Frontal cortex (tissue), 4 donors: Measurements from ENCODE around the gene TMEM52. TPM values are rescaled to one million over a fixed set of nuclear protein-coding genes. Genes with fewer than 3 reads are reported as not detected.

ENCODE experiments used
- DNase-seq, 2 donors: peaks; one replicate each; pipeline ENCODE4 v3.0.0; 2012; ENCODE audit warnings: low spot score in 2 of 2
- FAIRE-seq: peaks from 2 replicates; lab custom pipeline; 2012; peaks lifted over from hg19 to GRCh38; lab: Jason Lieb, UNC
- total RNA-seq: library from RNA; depleted of rRNA; stranded (reverse); fragments of >200 nt; gene quantifications from one replicate; pipeline ENCODE4 v1.2.3, GENCODE V29; 2014
- donor health status: control.
- donor health status: control.
- donor health status: control.

Gene TMEM52
- total RNA-seq, 1 donor from 2014 or later = 1.6 TPM

DNA sequence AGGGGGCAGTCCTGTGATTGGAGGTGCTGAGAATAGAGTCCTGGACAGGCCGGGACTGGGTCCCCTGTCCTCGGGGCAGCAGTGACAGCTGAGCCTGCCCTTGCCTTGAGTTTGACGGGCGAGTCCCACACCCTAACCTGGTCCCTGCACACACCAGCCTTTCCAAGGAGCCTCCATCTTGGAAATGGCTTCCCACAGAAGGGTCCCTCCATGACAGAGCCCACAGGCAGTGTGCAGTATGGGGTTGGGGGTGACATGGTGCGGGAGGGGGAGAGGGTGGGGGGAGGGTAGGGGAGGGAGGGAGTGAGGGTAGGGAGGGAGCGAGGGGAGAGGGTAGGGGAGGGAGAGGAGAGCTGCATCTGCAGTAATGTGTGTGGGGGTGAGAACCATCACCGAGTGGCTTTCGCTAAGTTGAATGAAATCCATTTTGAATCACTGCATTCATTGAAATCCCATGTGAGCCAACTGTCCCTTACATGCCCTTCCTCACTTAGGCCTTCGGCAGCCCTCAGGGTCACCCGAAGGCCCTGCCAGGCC is 10.1 kb upstream of the TMEM52 start:
- no peak for DNase-seq
- no peak for FAIRE-seq

- DNase-seq (no peak), FAIRE-seq (no peak)
Measured at GRCh38 chr1:1928231-1929101, 9.4 kb upstream of the TMEM52 start.

DNA sequence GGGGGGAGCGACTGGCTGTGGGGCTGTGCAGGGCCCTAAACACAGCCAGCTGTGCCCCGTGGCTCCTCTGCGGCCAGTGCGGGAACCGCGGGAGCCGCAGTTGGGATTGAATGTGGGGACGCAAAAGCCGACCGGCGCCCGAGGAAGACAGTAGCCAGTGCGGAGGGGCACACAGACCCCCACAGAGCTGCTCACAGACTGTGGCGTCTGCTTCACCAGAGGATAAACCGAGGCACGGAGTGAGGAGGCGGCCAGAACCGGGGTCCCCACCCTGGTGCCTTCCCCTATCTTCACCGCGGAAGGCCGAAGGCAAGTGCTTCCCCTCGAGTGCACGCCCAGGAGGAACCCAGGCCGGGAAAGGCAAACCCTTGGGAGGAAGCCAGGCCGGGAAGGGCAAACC is 8.7 kb upstream of the TMEM52 start:
- no peak for FAIRE-seq
- DNase-seq = no peak

GRCh38 chr1:1926886-1927660 is 8.0 kb upstream of the TMEM52 start:
- FAIRE-seq (no peak), DNase-seq (no peak)

DNA sequence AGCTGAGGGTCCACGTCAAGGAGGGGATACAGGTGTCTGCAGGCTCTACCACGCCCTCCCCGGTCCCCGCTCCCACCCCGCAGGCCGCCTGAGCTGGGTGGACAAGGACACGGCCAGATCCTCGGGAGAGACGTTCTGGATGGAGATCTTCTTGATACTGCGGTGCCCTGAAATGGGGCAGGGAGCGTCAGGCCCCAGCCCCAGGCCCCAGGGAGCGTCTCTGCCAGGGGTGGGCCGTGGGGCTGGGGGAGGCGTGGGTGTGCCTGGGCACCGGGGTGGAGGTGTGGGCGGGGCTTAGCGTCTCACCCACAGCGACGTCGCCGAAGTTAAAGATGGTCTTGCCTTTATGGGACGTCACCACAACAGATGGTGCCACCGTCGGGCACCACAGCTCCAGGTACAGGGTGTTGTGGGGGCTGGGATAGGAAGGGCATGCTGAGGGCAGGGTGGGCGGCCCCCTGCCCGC is 7.3 kb upstream of the TMEM52 start:
- DNase-seq = no peak
- no peak for FAIRE-seq

GRCh38 chr1:1925437-1926345 is 6.6 kb upstream of the TMEM52 start:
- DNase-seq = no peak
- FAIRE-seq = no peak

GRCh38 chr1:1924849-1925248 is 5.8 kb upstream of the TMEM52 start:
- DNase-seq (no peak), FAIRE-seq (no peak)

DNA sequence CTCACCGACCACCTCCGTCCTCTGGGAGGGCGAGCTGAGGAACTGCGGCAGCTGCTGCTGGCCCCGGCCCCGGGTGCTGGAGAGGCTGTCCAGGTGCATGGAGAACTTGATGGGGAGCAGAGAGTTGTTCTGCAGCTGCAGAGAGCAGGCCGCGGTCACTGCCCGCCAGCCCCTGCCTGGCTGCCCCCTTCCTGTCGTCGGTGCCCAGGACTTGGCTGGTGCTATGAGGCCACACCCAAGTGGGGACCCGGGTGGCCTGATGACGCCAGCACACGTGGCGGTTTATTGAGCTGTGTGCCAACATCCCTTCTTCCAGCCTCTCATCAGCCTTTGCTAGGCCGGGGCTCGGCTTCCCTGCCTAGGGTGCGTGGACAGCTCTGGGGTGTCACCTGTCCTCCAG is 5.3 kb upstream of the TMEM52 start:
- DNase-seq (no peak), FAIRE-seq (no peak)

DNA sequence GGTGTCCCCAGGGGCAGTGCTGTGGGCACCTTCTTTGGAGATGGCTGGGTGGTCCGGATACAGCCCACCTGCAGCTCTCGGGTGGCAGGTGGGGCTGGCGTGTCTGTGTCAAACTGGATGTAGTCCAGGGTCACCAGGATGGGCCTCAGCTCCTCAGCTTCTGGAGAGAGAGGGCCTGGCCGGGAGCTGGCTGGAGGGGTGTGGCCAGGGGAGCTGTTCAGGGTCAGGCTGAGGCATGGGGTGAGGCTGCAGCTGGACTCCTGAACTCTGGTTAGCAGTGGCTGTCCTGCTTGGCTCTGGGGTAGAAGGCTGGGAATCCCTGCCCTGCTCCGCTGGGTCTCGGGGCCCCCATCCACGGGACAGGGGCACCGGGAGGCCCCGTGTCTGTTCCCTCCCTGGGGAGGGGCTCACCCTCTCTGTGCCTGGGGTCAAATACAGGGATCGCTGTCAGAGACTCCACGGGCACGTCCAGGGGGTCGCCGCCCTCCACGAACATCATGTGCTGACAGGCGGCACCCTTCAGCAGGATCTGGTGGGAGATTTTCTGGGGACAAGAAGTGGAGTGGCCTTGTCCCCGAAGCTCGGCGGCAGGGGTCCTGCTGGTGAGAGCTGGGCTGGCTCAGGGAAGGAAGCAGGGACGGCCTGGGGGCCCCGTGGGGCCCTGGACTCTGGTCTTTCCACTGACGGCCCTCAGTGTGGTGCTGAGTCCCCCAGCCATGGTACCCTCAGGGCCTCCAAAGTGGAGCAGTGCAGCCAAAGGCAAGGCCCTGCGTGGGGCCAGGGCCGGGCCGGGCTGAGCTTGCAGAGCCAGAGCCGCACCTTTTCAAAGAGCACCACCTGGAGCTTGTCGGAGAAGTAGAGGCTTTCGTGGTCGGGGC is 4.1 kb upstream of the TMEM52 start:
- DNase-seq = no peak
- no peak for FAIRE-seq

GRCh38 chr1:1922702-1922955 is 3.5 kb upstream of the TMEM52 start:
- FAIRE-seq = no peak
- no peak for DNase-seq

- DNase-seq (no peak), FAIRE-seq (no peak)
Measured at GRCh38 chr1:1921901-1922701, 3.0 kb upstream of the TMEM52 start.

DNA sequence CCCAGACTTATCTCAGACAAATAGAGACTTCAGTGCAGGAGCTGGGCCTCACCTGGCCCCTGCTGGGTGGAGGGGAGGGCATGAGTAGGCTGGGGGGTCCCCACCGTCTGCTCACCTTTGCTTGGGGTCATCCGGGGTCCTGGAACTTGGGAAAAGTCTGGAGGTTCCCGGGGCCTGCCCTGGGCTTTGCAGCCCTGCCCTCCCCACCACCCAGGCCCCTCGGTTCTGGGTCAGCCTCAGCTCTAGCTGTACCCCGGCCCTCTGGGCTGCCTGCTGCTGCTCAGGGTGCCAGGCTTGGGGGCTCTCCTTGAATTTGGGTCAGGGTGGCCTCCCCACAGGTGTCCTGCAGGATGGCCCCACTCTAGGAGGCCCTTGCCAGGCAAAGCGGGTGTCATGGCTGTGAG is 2.4 kb upstream of the TMEM52 start:
- DNase-seq (no peak), FAIRE-seq (no peak)

- DNase-seq (no peak), FAIRE-seq (no peak)
Measured at GRCh38 chr1:1920608-1921458, 1.8 kb upstream of the TMEM52 start.

DNA sequence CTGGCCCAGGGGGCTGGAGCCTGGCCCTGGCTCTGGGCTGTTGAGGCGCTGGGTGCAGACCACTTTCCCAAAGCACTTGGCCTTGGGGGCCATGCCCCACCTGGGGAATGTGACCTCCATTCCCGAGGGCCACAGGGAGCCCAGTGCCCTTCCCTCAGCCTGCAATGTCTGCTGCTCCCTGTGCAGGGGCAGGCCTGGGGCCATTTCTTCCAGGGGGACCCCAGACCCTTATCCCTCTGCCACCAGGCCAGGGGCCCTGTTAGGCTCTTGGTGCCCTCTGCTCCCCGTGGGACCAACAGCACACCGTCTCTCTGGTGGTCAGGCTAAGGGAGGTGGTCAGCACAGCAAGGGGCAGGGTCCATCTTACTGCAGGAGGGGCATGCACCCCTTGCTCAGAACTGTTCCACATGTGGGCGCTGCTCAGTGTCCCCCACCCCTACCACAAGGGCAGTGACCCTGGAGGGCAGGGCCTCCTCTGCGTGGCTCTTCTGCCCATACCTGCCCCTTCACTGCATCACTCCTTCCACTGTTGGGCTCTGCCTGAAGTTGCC is 1.1 kb upstream of the TMEM52 start:
- DNase-seq = no peak
- FAIRE-seq = no peak

DNA sequence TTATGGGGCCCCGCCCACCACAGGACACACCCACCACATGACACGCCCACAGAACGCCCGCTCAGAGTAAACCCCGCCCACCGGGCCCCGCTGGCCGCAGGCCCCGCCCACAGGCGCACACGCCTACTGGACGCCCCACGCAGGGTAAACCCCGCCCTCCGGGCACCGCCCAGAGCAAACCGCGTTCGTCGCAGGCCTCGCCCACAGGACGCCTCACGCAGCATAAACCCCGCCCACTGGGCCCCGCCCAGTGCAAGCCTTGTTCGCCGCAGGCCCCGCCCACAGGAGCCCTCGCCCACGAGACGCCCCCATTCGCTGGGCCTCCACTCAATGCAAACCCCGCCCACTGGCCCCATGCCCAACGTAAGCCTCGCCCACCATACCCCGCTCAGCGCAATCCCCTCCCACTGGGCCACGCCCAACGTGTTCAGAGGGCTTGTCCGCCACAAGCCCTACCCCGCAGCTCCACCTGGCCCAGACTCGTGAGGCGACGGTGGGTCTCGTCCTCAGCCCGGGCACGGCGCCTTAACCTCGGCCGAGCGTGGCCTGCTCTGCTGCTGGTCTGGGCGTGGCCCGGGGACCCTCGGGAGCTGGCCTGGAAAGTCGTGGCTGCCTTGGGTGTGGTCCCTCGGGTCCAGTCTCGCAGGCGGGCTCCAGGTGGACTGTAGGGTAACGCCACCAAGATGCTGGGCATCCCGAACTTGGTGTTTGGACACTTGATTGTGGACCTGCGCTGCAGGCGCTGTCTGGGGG is 401 bp upstream of the TMEM52 start:
- DNase-seq (peak; percentile 92 to 99), FAIRE-seq (no peak)
